ENCODE data around the gene AGAP1. TPM values are rescaled to one million over a fixed set of nuclear protein-coding genes. Genes with fewer than 3 reads are reported as not detected.

Gene AGAP1
- polyA plus RNA-seq, 1 experiment = 12.4 TPM

GRCh38 chr2:235582729-235583128 lies 88.9 kb downstream of the AGAP1 start:
- Histone ChIP-seq H3K4me3 (ENCODE audit: low read depth, low read length) (no peak overlapping the region), H3K27ac (ENCODE audit: low read depth, low read length) (no peak overlapping the region), H3K9me3 (ENCODE audit: control insufficient read depth, insufficient read depth, low read length) (no peaks in the 10 kb centered on the region; the same call in 1 of the 2 replicates), H3K27me3 (ENCODE audit: control insufficient read depth, insufficient read depth, low read length) (no peaks in the 10 kb centered on the region)
- POLR2A ChIA-PET = no interaction called here
- CTCF ChIA-PET = interaction anchor here (0.6 to 7.3 kb wide), 6 partner anchors 11 to 1037 kb away, joined by 3 to 61 read pairs (median 4); no protein-coding TSS in a partner anchor
- no peak for TF ChIP-seq CTCF (IDR thresholded peaks at IDR 0.05; ENCODE audit: low read depth, low read length)
- no peak for DNase-seq (ENCODE audit: low read depth, low spot score)

- Histone ChIP-seq H3K9me3 (ENCODE audit: control insufficient read depth, insufficient read depth, low read length) (no peaks in the 10 kb centered on the region), H3K27ac (ENCODE audit: low read depth, low read length) (no peak overlapping the region), H3K4me3 (ENCODE audit: low read depth, low read length) (no peak overlapping the region), H3K27me3 (ENCODE audit: control insufficient read depth, insufficient read depth, low read length) (no peaks in the 10 kb centered on the region)
- no peak for TF ChIP-seq CTCF (IDR thresholded peaks at IDR 0.05; ENCODE audit: low read depth, low read length)
- no peak for DNase-seq (ENCODE audit: low read depth, low spot score)
- POLR2A ChIA-PET = no interaction called here
- CTCF ChIA-PET = interaction anchor here (0.6 to 7.3 kb wide), 7 partner anchors 11 to 1038 kb away, joined by 3 to 61 read pairs (median 3); no protein-coding TSS in a partner anchor
These were observed 89.3 kb downstream of the AGAP1 start for GRCh38 chr2:235583144-235583543.

GRCh38 chr2:235583925-235584637 lies 90.2 kb downstream of the AGAP1 start:
- POLR2A ChIA-PET = no interaction called here
- no peak overlapping the region for H3K27ac ChIP-seq (ENCODE audit: low read depth, low read length)
- TF ChIP-seq CTCF (IDR thresholded peaks at IDR 0.05; ENCODE audit: low read depth, low read length) = no peak
- CTCF ChIA-PET = interaction anchor here (2.7 to 7.3 kb wide), 3 partner anchors 10 to 162 kb away, joined by 10 to 61 read pairs (median 13); no protein-coding TSS in a partner anchor
- H3K9me3 ChIP-seq (ENCODE audit: control insufficient read depth, insufficient read depth, low read length) = no peaks in the 10 kb centered on the region
- no peak overlapping the region for H3K4me3 ChIP-seq (ENCODE audit: low read depth, low read length)
- no peaks in the 10 kb centered on the region for H3K27me3 ChIP-seq (ENCODE audit: control insufficient read depth, insufficient read depth, low read length)
- no peak for DNase-seq (ENCODE audit: low read depth, low spot score)

- no peak for DNase-seq (ENCODE audit: low read depth, low spot score)
- Histone ChIP-seq H3K9me3 (ENCODE audit: control insufficient read depth, insufficient read depth, low read length) (no peaks in the 10 kb centered on the region), H3K27ac (ENCODE audit: low read depth, low read length) (no peak overlapping the region), H3K27me3 (ENCODE audit: control insufficient read depth, insufficient read depth, low read length) (no peaks in the 10 kb centered on the region), H3K4me3 (ENCODE audit: low read depth, low read length) (no peak overlapping the region)
- POLR2A ChIA-PET = no interaction called here
- no peak for TF ChIP-seq CTCF (IDR thresholded peaks at IDR 0.05; ENCODE audit: low read depth, low read length)
- CTCF ChIA-PET = interaction anchor here (0.7 to 2.9 kb wide), 4 partner anchors 10 to 162 kb away, joined by 3 to 15 read pairs (median 12); no protein-coding TSS in a partner anchor
These were observed 90.8 kb downstream of the AGAP1 start for GRCh38 chr2:235584638-235585007.

- TF ChIP-seq CTCF (IDR thresholded peaks at IDR 0.05; ENCODE audit: low read depth, low read length) = no peak
- POLR2A ChIA-PET = no interaction called here
- DNase-seq (ENCODE audit: low read depth, low spot score) = no peak
These were observed 93.4 kb downstream of the AGAP1 start for GRCh38 chr2:235587202-235587601.

More at GRCh38 chr2:235587202-235587601, 93.4 kb downstream of the AGAP1 start:
- Histone ChIP-seq H3K27ac (ENCODE audit: low read depth, low read length) (no peak overlapping the region), H3K4me3 (ENCODE audit: low read depth, low read length) (no peak overlapping the region), H3K27me3 (ENCODE audit: control insufficient read depth, insufficient read depth, low read length) (no peaks in the 10 kb centered on the region), H3K9me3 (ENCODE audit: control insufficient read depth, insufficient read depth, low read length) (peaks cover 5% of the 10 kb centered on the region; the same call in 1 of the 2 replicates)
- CTCF ChIA-PET = interaction anchor here (1.0 to 3.5 kb wide), 4 partner anchors 159 to 459 kb away, joined by 3 to 16 read pairs (median 6); no protein-coding TSS in a partner anchor

Data from AG04450 (cell line).